ENCODE results near the gene SYK.

- TF ChIP-seq EZH2 (IDR thresholded peaks at IDR 0.05): no peak
- TF ChIP-seq CTCF (IDR thresholded peaks at IDR 0.05): no peak
Measured at GRCh38 chr9:90861380-90861779, 59.8 kb downstream of the SYK start.
